ENCODE results near the gene CAMSAP1.

Gene CAMSAP1

DNA sequence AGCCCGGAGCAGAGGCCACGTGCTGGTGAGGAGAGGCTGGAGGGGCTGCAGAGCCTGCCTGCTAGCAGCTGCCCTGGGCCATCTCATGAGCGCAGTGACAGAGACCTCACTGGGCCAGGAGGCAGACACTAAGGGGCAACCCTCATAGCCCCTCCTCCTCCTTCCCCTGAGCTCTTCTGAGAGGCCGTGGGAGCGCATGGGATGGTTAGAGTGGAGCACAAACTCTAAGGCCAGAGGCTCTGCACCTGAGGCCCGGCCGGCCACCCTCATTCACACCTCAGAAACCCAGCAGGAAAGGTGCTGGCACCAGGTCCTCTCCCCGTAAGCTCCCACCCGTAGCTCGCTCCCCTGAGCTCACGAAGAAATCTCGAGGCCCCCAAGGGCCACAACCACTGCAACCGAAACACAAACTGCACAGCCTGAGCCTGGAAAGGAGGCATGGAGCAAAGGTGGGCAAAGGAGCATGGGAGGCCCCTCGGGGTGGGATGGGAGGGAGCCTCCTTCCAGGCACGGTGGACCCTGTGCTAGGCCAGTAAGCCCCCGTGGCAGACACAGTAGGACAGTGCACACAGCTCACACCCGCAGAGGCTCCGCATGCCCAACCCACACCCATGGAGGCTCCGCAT, 17.7 kb downstream of the CAMSAP1 start:
- TF ChIP-seq ZNF645 (tag by site-specific recombination; IDR thresholded peaks at IDR 0.05) (no peak), ZNF777 (tag by site-specific recombination; IDR thresholded peaks at IDR 0.05; ENCODE audit: borderline replicate concordance) (no peak), ZNF274 (IDR thresholded peaks at IDR 0.05; ENCODE audit: low read length) (no peak), ZNF274 (tag by site-specific recombination; IDR thresholded peaks at IDR 0.05; ENCODE audit: borderline replicate concordance) (no peak), ZNF37A (tag by site-specific recombination; IDR thresholded peaks at IDR 0.05) (no peak), ZFP69B (tag by site-specific recombination; IDR thresholded peaks at IDR 0.05) (no peak), ZNF529 (tag by site-specific recombination; IDR thresholded peaks at IDR 0.05; ENCODE audit: insufficient replicate concordance) (no peak), REPIN1 (tag by site-specific recombination; IDR thresholded peaks at IDR 0.05; ENCODE audit: low read depth) (no peak), BCL11B (tag by site-specific recombination; IDR thresholded peaks at IDR 0.05; ENCODE audit: low read depth) (no peak), ZSCAN16 (tag by site-specific recombination; IDR thresholded peaks at IDR 0.05) (no peak), ZNF521 (tag by site-specific recombination; IDR thresholded peaks at IDR 0.05) (no peak), KLF17 (tag by site-specific recombination; IDR thresholded peaks at IDR 0.05) (no peak), ZNF843 (tag by site-specific recombination; IDR thresholded peaks at IDR 0.05) (no peak), ZNF600 (tag by site-specific recombination; IDR thresholded peaks at IDR 0.05) (no peak), ZNF707 (tag by site-specific recombination; IDR thresholded peaks at IDR 0.05) (no peak), ZNF664 (tag by site-specific recombination; IDR thresholded peaks at IDR 0.05) (no peak), TCF7L2 (IDR thresholded peaks at IDR 0.05; ENCODE audit: borderline replicate concordance, low read depth, low read length) (no peak), ZXDB (tag by site-specific recombination; IDR thresholded peaks at IDR 0.05) (no peak), ZNF701 (tag by site-specific recombination; IDR thresholded peaks at IDR 0.05) (no peak)
- TF ChIP-seq, protein P1, sequence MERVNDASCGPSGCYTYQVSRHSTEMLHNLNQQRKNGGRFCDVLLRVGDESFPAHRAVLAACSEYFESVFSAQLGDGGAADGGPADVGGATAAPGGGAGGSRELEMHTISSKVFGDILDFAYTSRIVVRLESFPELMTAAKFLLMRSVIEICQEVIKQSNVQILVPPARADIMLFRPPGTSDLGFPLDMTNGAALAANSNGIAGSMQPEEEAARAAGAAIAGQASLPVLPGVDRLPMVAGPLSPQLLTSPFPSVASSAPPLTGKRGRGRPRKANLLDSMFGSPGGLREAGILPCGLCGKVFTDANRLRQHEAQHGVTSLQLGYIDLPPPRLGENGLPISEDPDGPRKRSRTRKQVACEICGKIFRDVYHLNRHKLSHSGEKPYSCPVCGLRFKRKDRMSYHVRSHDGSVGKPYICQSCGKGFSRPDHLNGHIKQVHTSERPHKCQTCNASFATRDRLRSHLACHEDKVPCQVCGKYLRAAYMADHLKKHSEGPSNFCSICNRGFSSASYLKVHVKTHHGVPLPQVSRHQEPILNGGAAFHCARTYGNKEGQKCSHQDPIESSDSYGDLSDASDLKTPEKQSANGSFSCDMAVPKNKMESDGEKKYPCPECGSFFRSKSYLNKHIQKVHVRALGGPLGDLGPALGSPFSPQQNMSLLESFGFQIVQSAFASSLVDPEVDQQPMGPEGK (tag by site-specific recombination; IDR thresholded peaks at IDR 0.05): no peak
- TF ChIP-seq, protein P2, sequence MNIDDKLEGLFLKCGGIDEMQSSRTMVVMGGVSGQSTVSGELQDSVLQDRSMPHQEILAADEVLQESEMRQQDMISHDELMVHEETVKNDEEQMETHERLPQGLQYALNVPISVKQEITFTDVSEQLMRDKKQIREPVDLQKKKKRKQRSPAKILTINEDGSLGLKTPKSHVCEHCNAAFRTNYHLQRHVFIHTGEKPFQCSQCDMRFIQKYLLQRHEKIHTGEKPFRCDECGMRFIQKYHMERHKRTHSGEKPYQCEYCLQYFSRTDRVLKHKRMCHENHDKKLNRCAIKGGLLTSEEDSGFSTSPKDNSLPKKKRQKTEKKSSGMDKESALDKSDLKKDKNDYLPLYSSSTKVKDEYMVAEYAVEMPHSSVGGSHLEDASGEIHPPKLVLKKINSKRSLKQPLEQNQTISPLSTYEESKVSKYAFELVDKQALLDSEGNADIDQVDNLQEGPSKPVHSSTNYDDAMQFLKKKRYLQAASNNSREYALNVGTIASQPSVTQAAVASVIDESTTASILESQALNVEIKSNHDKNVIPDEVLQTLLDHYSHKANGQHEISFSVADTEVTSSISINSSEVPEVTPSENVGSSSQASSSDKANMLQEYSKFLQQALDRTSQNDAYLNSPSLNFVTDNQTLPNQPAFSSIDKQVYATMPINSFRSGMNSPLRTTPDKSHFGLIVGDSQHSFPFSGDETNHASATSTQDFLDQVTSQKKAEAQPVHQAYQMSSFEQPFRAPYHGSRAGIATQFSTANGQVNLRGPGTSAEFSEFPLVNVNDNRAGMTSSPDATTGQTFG (tag by site-specific recombination; IDR thresholded peaks at IDR 0.05; ENCODE audit: borderline replicate concordance): no peak
- no peaks in the 10 kb centered on the region for H3K9me3 ChIP-seq (ENCODE audit: control insufficient read depth, insufficient read depth, low read depth, low read length)
- H3K27ac ChIP-seq (ENCODE audit: extremely low read depth, low read depth, low read length): no peak overlapping the region
- no peak overlapping the region for H3K4me3 ChIP-seq (ENCODE audit: low read depth, low read length)
- peaks cover 10% of the 10 kb centered on the region for H3K4me1 ChIP-seq (ENCODE audit: control insufficient read depth, insufficient read depth, low read length)
- H3K36me3 ChIP-seq (ENCODE audit: control insufficient read depth in 2 of 2, insufficient read depth in 1 of 2, low read length in 2 of 2): no peaks in the 10 kb centered on the region
- POLR2A ChIA-PET: no interaction called here
- CTCF ChIA-PET: interaction anchor here (1.9 kb wide), 1 partner anchor 26 kb away, joined by 5 read pairs; no protein-coding TSS in a partner anchor
